H9 (cell line): ENCODE measurements around the gene PROSER3. TPM values are rescaled to one million over a fixed set of nuclear protein-coding genes. Genes with fewer than 3 reads are reported as not detected.

Experiments used
- DNase-seq: peaks from one replicate; pipeline ENCODE4 v3.0.0-alpha.2; 2017
- H2AFZ ChIP-seq: one replicate; pipeline ENCODE4 v1.6.1; 2013; ENCODE audit warnings: mild to moderate bottlenecking, low read length, control low read depth, moderate library complexity
- H2AK5ac ChIP-seq: 2 replicates; pipeline ENCODE4 v1.6.1; 2013; ENCODE audit warnings: low read length, control low read depth, mixed read lengths; ENCODE audit not compliant: insufficient read length
- H2BK120ac ChIP-seq: one replicate; pipeline ENCODE4 v1.6.1; 2013; ENCODE audit warnings: low read depth, mild to moderate bottlenecking, low read length, control low read depth, inconsistent platforms; ENCODE audit not compliant: poor library complexity, severe bottlenecking
- H2BK12ac ChIP-seq: 2 replicates; pipeline ENCODE4 v1.6.1; 2013; ENCODE audit warnings: low read length, control low read depth, mixed read lengths, low read depth; ENCODE audit not compliant: insufficient read length
- H2BK15ac ChIP-seq: 2 replicates; pipeline ENCODE4 v1.6.1; 2013; ENCODE audit warnings: low read depth, low read length, control low read depth
- H2BK20ac ChIP-seq: one replicate; pipeline ENCODE4 v1.6.1; 2013; ENCODE audit warnings: low read depth, mild to moderate bottlenecking, low read length, control low read depth, inconsistent platforms; ENCODE audit not compliant: poor library complexity, severe bottlenecking
- H2BK5ac ChIP-seq: 2 replicates; pipeline ENCODE4 v1.6.1; 2013; ENCODE audit warnings: low read length, control low read depth, mixed read lengths; ENCODE audit not compliant: insufficient read length
- H3K14ac ChIP-seq: 2 replicates; pipeline ENCODE4 v1.6.1; 2013; ENCODE audit warnings: low read length, control low read depth; ENCODE audit not compliant: insufficient read depth
- H3K18ac ChIP-seq: 2 replicates; pipeline ENCODE4 v1.6.1; 2013; ENCODE audit warnings: low read depth, mild to moderate bottlenecking, mixed read lengths, low read length, control low read depth; ENCODE audit not compliant: insufficient read length
- H3K23ac ChIP-seq: 2 replicates; pipeline ENCODE4 v1.6.1; 2013; ENCODE audit warnings: low read length, control low read depth, mixed read lengths, low read depth; ENCODE audit not compliant: insufficient read length
- H3K23me2 ChIP-seq: 2 replicates; pipeline ENCODE4 v1.6.1; 2013; ENCODE audit warnings: low read depth, mild to moderate bottlenecking, mixed read lengths, low read length, control low read depth; ENCODE audit not compliant: insufficient read length, poor library complexity, severe bottlenecking
- H3K27ac ChIP-seq: 2 replicates; pipeline ENCODE4 v1.5.1; 2013; ENCODE audit warnings: low read length, control low read depth, mixed read lengths, low read depth; ENCODE audit not compliant: insufficient read length
- H3K27me3 ChIP-seq: 2 replicates; pipeline ENCODE4 v1.6.1; 2013; ENCODE audit warnings: low read length, control low read depth, inconsistent platforms; ENCODE audit not compliant: insufficient read depth
- H3K4ac ChIP-seq: 2 replicates; pipeline ENCODE4 v1.6.1; 2013; ENCODE audit warnings: low read depth, mild to moderate bottlenecking, control low read depth, inconsistent platforms, low read length, moderate library complexity
- H3K4me1 ChIP-seq: 2 replicates; pipeline ENCODE4 v1.6.1; 2013; ENCODE audit warnings: low read length, control low read depth, inconsistent platforms; ENCODE audit not compliant: insufficient read depth
- H3K4me2 ChIP-seq: 2 replicates; pipeline ENCODE4 v1.6.1; 2013; ENCODE audit warnings: low read length, control low read depth, mixed read lengths; ENCODE audit not compliant: insufficient read length, insufficient read depth
- H3K56ac ChIP-seq: 2 replicates; pipeline ENCODE4 v1.6.1; 2013; ENCODE audit warnings: low read depth, mild to moderate bottlenecking, mixed read lengths, low read length, control low read depth; ENCODE audit not compliant: insufficient read length
- H3K79me1 ChIP-seq: 2 replicates; pipeline ENCODE4 v1.6.1; 2013; ENCODE audit warnings: low read depth, mild to moderate bottlenecking, moderate library complexity, low read length, control low read depth, inconsistent platforms; ENCODE audit not compliant: insufficient read depth, poor library complexity, severe bottlenecking
- H3K79me2 ChIP-seq: 2 replicates; pipeline ENCODE4 v1.6.1; 2013; ENCODE audit warnings: low read length, control low read depth, inconsistent platforms; ENCODE audit not compliant: insufficient read depth
- H3K9ac ChIP-seq: 2 replicates; pipeline ENCODE4 v1.6.1; 2013; ENCODE audit warnings: low read length, control low read depth, mixed read lengths; ENCODE audit not compliant: insufficient read length; ENCODE audit errors: extremely low read depth
- H3K9me3 ChIP-seq: one replicate; pipeline ENCODE4 v1.6.1; 2013; ENCODE audit warnings: low read depth, low read length, inconsistent platforms; ENCODE audit not compliant: control insufficient read depth
- H3T11ph ChIP-seq: one replicate; pipeline ENCODE4 v1.6.1; 2013; ENCODE audit warnings: mild to moderate bottlenecking, low read length, control low read depth, inconsistent platforms
- H4K20me1 ChIP-seq: one replicate; pipeline ENCODE4 v1.6.1; 2013; ENCODE audit not compliant: control insufficient read depth, insufficient read length, insufficient read depth
- H4K5ac ChIP-seq: 2 replicates; pipeline ENCODE4 v1.6.1; 2013; ENCODE audit warnings: low read depth, mild to moderate bottlenecking, mixed read lengths, low read length, control low read depth; ENCODE audit not compliant: insufficient read length
- H4K8ac ChIP-seq: replicated peaks from 2 replicates; pipeline ENCODE4 v1.6.1; 2013; ENCODE audit warnings: low read length, control low read depth, mixed read lengths, low read depth; ENCODE audit not compliant: insufficient read length
- H4K91ac ChIP-seq: 2 replicates; pipeline ENCODE4 v1.6.1; 2013; ENCODE audit warnings: low read depth, mild to moderate bottlenecking, moderate library complexity, mixed read lengths, low read length, control low read depth; ENCODE audit not compliant: insufficient read length
- H3K27ac Mint-ChIP-seq, 3 experiments: 2 replicates in 2 of 3; 3 replicates in 1 of 3; pipeline ENCODE4 v1.8.0; 2020 to 2021; ENCODE audit warnings: mixed read lengths in 3 of 3, mild to moderate bottlenecking in 1 of 3, moderate library complexity in 1 of 3
- H3K27me3 Mint-ChIP-seq: 2 replicates; pipeline ENCODE4 v1.8.0; 2021; ENCODE audit warnings: low read depth, mild to moderate bottlenecking, moderate library complexity, mixed read lengths
- H3K36me3 Mint-ChIP-seq, 3 experiments: 2 replicates in 2 of 3; 3 replicates in 1 of 3; pipeline ENCODE4 v1.8.0; 2020 to 2021; ENCODE audit warnings: low read depth in 3 of 3, mixed read lengths in 3 of 3; ENCODE audit not compliant: insufficient read depth in 1 of 3
- H3K4me1 Mint-ChIP-seq, 2 experiments: 2 replicates each; pipeline ENCODE4 v1.8.0; 2020; ENCODE audit warnings: mixed read lengths in 2 of 2
- H3K4me3 Mint-ChIP-seq, 2 experiments: 2 replicates in 1 of 2; 3 replicates in 1 of 2; pipeline ENCODE4 v1.8.0; 2020 to 2021; ENCODE audit warnings: mild to moderate bottlenecking in 2 of 2, mixed read lengths in 2 of 2, moderate library complexity in 1 of 2
- H3K9me3 Mint-ChIP-seq, 2 experiments: 2 replicates in 1 of 2; 3 replicates in 1 of 2; pipeline ENCODE4 v1.8.0; 2020; ENCODE audit warnings: mild to moderate bottlenecking in 2 of 2, mixed read lengths in 2 of 2, moderate library complexity in 1 of 2
- WGBS: extraction: QIAGEN DNeasy Blood & Tissue Kit; methylation state at CpG from one replicate; pipeline ENCODE4 v1.1.7; 2013; ENCODE audit warnings: missing lambda C conversion rate, low lambda C conversion rate, mixed read lengths; ENCODE audit not compliant: insufficient read length; ENCODE audit errors: extremely low coverage; 5-methylcytosine and 5-hydroxymethylcytosine counted together
- total RNA-seq: library from RNA; stranded (reverse); gene quantifications from 2 replicates; pipeline ENCODE4 v1.2.1, GENCODE V29; 2021
- TF ChIP-seq, protein P1 (sequence below): fragments of 200-600 bp; sonication (generic); conservative IDR thresholded peaks from 3 replicates; pipeline ENCODE4 v1.8.0; 2021; ENCODE audit warnings: antibody characterized with exemption, mild to moderate bottlenecking

PROSER3 gene
- total RNA-seq, 1 experiment from 2014 or later: 29.1 TPM

DNA sequence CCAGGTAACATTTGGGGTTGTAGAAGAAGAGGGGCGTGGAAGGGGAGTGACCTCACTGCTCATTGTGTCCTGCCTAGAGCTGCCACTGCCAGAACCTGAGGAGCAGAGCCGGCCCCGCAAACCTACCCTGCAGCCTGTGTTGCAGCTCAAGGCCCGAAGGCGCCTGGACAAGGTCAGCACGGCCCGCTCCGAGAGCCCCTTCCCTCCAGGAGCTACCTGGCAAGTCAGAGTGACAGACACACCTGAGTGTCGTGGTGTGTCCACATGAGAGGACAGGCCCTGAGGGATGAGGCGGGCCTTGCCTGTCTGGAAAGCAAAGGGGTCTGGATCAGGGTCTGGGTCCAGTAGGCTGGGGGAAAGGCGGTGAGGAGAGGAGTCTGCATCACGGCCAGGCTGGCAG, 33.4 kb upstream of the PROSER3 start:
- Histone ChIP-seq H4K20me1 (peaks cover under 1% of the 10 kb centered on the region), H3K56ac (no peak overlapping the region), H3K23me2 (no peaks in the 10 kb centered on the region), H3K79me1 (no peaks in the 10 kb centered on the region), H3K4me2 (no peak overlapping the region), H3K18ac (no peak overlapping the region), H3K14ac (no peak overlapping the region), H2AK5ac (no peak overlapping the region), H3K4me1 (no peaks in the 10 kb centered on the region), H2BK12ac (no peak overlapping the region), H3K23ac (no peak overlapping the region), H3K9me3 (no peaks in the 10 kb centered on the region), H2BK20ac (no peak overlapping the region), H2BK15ac (no peak overlapping the region), H3T11ph (no peak overlapping the region), H4K91ac (no peak overlapping the region), H2BK120ac (no peak overlapping the region), H3K4ac (no peak overlapping the region), H3K9ac (no peak overlapping the region), H2BK5ac (no peak overlapping the region), H3K27me3 (no peaks in the 10 kb centered on the region), H4K5ac (no peak overlapping the region), H4K8ac (no peak overlapping the region), H2AFZ (no peak overlapping the region), H3K79me2 (no peaks in the 10 kb centered on the region; the same call in 1 of the 2 replicates), H3K27ac (no peak overlapping the region)
- no CpG with 5 or more reads among the region's 12 CpGs for WGBS
- H3K4me3 Mint-ChIP-seq: no peak overlapping the region; a peak in 1 of 5 replicates
- peaks cover under 1 to 2% of the 10 kb centered on the region in 2 experiments; a peak in 3 of 4 replicates for H3K4me1 Mint-ChIP-seq
- no peak for DNase-seq
- TF ChIP-seq, protein P1, sequence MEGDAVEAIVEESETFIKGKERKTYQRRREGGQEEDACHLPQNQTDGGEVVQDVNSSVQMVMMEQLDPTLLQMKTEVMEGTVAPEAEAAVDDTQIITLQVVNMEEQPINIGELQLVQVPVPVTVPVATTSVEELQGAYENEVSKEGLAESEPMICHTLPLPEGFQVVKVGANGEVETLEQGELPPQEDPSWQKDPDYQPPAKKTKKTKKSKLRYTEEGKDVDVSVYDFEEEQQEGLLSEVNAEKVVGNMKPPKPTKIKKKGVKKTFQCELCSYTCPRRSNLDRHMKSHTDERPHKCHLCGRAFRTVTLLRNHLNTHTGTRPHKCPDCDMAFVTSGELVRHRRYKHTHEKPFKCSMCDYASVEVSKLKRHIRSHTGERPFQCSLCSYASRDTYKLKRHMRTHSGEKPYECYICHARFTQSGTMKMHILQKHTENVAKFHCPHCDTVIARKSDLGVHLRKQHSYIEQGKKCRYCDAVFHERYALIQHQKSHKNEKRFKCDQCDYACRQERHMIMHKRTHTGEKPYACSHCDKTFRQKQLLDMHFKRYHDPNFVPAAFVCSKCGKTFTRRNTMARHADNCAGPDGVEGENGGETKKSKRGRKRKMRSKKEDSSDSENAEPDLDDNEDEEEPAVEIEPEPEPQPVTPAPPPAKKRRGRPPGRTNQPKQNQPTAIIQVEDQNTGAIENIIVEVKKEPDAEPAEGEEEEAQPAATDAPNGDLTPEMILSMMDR: no peak
- H3K27ac Mint-ChIP-seq: peak overlapping the region in 1 of 3 experiments; percentile 35; a peak in 1 of 7 replicates
- H3K27me3 Mint-ChIP-seq: no peaks in the 10 kb centered on the region; the same call in 1 of the 2 replicates
- no peaks in the 10 kb centered on the region for H3K9me3 Mint-ChIP-seq
- peaks cover 58 to 89% (median 85%) of the 10 kb centered on the region in 3 experiments; a peak in 6 of 7 replicates for H3K36me3 Mint-ChIP-seq
